ENCODE results near the gene ADGRG1. TPM values are rescaled to one million over a fixed set of nuclear protein-coding genes. Genes with fewer than 3 reads are reported as not detected.

The ADGRG1 gene
- total RNA-seq, 1 experiment from 2014 or later = 2.0 TPM

DNA sequence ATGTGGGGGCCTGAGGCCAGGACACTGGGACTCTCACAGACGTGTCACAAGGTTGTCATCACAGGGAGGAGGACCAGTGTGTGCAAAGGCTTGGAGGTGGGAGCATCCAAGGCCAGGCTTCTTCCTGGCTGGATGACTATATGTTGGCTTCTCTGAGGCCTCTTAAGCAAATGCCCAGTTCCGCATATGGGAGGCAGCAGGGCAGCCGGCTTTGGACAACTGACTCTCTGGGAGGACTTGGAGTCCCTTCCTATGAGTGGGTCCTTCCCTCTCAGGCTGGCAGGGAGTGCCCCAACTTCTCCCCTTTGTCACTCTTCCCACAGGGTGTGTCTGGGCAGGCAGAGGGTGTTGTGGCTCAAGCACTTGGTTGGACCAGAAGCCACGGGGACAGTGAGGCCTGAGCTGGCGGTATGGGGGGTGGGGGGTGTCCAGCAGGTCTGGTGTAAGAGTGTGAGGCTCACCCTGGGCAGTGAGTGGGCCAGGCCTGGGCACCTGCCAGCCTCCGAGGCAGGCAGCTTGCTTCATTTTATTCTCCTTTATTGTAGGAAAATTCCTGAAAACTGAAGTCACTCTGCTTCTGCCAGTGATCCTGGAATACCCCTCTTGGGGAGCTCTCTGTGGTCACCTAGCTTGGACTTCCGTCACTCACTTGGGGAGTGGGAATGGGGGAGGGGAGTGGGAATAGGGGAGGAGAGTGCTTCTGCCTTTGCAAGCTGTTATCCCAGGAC, 14.9 kb downstream of the ADGRG1 start (continued):
- TF ChIP-seq RELA (CRISPR knock-in tag; IDR thresholded peaks at IDR 0.05; ENCODE audit: borderline replicate concordance) (no peak), GABPB1 (CRISPR knock-in tag; IDR thresholded peaks at IDR 0.05) (no peak), TEAD4 (CRISPR knock-in tag; IDR thresholded peaks at IDR 0.05) (no peak)

DNA sequence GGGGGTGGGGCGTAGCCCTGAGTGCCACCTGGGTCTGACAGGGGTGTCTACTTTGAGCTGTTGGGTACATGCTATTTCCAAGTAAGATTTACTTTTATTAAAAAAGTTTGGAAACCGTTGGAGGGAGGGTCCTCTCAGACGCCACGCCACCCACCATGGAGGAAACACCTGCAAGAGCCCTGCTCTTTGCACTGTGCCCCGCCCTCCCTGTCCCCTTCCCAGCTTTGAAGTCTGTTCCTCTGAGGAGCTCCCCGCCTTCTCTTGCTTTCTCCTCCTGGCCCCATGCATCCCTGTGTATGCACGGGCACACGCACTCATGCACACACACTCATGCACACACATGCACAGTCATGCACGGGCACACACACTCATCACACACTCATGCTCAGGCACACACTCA, 15.5 kb downstream of the ADGRG1 start:
- Mint-ChIP-seq H3K9me3 (no peaks in the 10 kb centered on the region), H3K27me3 (ENCODE audit: low read depth) (peaks cover 3% of the 10 kb centered on the region; the same call in 1 of the 2 replicates), H3K4me3 (no peak overlapping the region), H3K27ac (no peak overlapping the region), H3K4me1 (no peaks in the 10 kb centered on the region), H3K36me3 (no peaks in the 10 kb centered on the region)
- ChIA-PET CTCF (interaction anchor here (0.5 to 1.3 kb wide), 4 partner anchors 24 to 454 kb away, joined by 3 to 4 read pairs (median 4); partner anchors contain the start of gene ADGRG3), POLR2A (interaction anchor here (0.8 kb wide), 1 partner anchor 9 kb away, joined by 4 read pairs; no protein-coding TSS in a partner anchor)
- DNase-seq (ENCODE audit: low spot score) = no peak
- no peak for ATAC-seq
- TF ChIP-seq ZNF232 (CRISPR knock-in tag; IDR thresholded peaks at IDR 0.05) (no peak), SP1 (CRISPR knock-in tag; conservative IDR thresholded peaks at IDR 0.05) (no peak), ELF4 (CRISPR knock-in tag; IDR thresholded peaks at IDR 0.05; ENCODE audit: low read depth) (no peak), ZNF423 (CRISPR knock-in tag; IDR thresholded peaks at IDR 0.05) (no peak), NFYB (CRISPR knock-in tag; conservative IDR thresholded peaks at IDR 0.05; ENCODE audit: low read depth) (no peak), NFATC4 (CRISPR knock-in tag; IDR thresholded peaks at IDR 0.05) (no peak), MXD4 (CRISPR knock-in tag; IDR thresholded peaks at IDR 0.05; ENCODE audit: borderline replicate concordance) (no peak), ETV6 (CRISPR knock-in tag; IDR thresholded peaks at IDR 0.05) (no peak), NFE2L1 (CRISPR knock-in tag; IDR thresholded peaks at IDR 0.05) (no peak), TEAD4 (CRISPR knock-in tag; IDR thresholded peaks at IDR 0.05) (no peak), ESRRA (CRISPR knock-in tag; IDR thresholded peaks at IDR 0.05; ENCODE audit: borderline replicate concordance) (no peak), JUN (CRISPR knock-in tag; IDR thresholded peaks at IDR 0.05) (no peak), FOXJ3 (CRISPR knock-in tag; IDR thresholded peaks at IDR 0.05; ENCODE audit: borderline replicate concordance) (no peak)
- TF ChIP-seq, protein P1, sequence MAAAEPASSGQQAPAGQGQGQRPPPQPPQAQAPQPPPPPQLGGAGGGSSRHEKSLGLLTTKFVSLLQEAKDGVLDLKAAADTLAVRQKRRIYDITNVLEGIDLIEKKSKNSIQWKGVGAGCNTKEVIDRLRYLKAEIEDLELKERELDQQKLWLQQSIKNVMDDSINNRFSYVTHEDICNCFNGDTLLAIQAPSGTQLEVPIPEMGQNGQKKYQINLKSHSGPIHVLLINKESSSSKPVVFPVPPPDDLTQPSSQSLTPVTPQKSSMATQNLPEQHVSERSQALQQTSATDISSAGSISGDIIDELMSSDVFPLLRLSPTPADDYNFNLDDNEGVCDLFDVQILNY (CRISPR knock-in tag; IDR thresholded peaks at IDR 0.05) = no peak
- TF ChIP-seq, protein P2, sequence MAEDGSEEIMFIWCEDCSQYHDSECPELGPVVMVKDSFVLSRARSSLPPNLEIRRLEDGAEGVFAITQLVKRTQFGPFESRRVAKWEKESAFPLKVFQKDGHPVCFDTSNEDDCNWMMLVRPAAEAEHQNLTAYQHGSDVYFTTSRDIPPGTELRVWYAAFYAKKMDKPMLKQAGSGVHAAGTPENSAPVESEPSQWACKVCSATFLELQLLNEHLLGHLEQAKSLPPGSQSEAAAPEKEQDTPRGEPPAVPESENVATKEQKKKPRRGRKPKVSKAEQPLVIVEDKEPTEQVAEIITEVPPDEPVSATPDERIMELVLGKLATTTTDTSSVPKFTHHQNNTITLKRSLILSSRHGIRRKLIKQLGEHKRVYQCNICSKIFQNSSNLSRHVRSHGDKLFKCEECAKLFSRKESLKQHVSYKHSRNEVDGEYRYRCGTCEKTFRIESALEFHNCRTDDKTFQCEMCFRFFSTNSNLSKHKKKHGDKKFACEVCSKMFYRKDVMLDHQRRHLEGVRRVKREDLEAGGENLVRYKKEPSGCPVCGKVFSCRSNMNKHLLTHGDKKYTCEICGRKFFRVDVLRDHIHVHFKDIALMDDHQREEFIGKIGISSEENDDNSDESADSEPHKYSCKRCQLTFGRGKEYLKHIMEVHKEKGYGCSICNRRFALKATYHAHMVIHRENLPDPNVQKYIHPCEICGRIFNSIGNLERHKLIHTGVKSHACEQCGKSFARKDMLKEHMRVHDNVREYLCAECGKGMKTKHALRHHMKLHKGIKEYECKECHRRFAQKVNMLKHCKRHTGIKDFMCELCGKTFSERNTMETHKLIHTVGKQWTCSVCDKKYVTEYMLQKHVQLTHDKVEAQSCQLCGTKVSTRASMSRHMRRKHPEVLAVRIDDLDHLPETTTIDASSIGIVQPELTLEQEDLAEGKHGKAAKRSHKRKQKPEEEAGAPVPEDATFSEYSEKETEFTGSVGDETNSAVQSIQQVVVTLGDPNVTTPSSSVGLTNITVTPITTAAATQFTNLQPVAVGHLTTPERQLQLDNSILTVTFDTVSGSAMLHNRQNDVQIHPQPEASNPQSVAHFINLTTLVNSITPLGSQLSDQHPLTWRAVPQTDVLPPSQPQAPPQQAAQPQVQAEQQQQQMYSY (CRISPR knock-in tag; IDR thresholded peaks at IDR 0.05) = no peak
- TF ChIP-seq, protein P3, sequence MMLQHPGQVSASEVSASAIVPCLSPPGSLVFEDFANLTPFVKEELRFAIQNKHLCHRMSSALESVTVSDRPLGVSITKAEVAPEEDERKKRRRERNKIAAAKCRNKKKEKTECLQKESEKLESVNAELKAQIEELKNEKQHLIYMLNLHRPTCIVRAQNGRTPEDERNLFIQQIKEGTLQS (CRISPR knock-in tag; conservative IDR thresholded peaks at IDR 0.05) = no peak
- TF ChIP-seq, protein P4, sequence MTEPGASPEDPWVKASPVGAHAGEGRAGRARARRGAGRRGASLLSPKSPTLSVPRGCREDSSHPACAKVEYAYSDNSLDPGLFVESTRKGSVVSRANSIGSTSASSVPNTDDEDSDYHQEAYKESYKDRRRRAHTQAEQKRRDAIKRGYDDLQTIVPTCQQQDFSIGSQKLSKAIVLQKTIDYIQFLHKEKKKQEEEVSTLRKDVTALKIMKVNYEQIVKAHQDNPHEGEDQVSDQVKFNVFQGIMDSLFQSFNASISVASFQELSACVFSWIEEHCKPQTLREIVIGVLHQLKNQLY (CRISPR knock-in tag; IDR thresholded peaks at IDR 0.05) = no peak
- TF ChIP-seq, protein P5, sequence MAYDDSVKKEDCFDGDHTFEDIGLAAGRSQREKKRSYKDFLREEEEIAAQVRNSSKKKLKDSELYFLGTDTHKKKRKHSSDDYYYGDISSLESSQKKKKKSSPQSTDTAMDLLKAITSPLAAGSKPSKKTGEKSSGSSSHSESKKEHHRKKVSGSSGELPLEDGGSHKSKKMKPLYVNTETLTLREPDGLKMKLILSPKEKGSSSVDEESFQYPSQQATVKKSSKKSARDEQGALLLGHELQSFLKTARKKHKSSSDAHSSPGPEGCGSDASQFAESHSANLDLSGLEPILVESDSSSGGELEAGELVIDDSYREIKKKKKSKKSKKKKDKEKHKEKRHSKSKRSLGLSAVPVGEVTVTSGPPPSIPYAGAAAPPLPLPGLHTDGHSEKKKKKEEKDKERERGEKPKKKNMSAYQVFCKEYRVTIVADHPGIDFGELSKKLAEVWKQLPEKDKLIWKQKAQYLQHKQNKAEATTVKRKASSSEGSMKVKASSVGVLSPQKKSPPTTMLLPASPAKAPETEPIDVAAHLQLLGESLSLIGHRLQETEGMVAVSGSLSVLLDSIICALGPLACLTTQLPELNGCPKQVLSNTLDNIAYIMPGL (CRISPR knock-in tag; IDR thresholded peaks at IDR 0.05) = no peak
